Mucosa of rectum (tissue), 2 donors: ENCODE results near the gene KIAA1191.

Source experiments
- H3K27ac ChIP-seq, 2 donors: one replicate each; pipeline ENCODE4 v1.7.0; 2013; ENCODE audit warnings: inconsistent platforms in 2 of 2, low read depth in 2 of 2, low read length in 2 of 2
- H3K27me3 ChIP-seq, 2 donors: one replicate each; pipeline ENCODE4 v1.7.0; 2013; ENCODE audit warnings: low read length in 2 of 2; ENCODE audit not compliant: control insufficient read depth in 2 of 2, insufficient read depth in 2 of 2
- H3K36me3 ChIP-seq, 2 donors: one replicate each; pipeline ENCODE4 v1.7.0; 2013; ENCODE audit warnings: low read length in 2 of 2; ENCODE audit not compliant: control insufficient read depth in 2 of 2, insufficient read depth in 2 of 2
- H3K4me1 ChIP-seq, 2 donors: one replicate each; pipeline ENCODE4 v1.7.0; 2013; ENCODE audit warnings: low read length in 2 of 2, mild to moderate bottlenecking in 1 of 2; ENCODE audit not compliant: control insufficient read depth in 2 of 2, insufficient read depth in 2 of 2
- H3K4me3 ChIP-seq, 2 donors: one replicate each; pipeline ENCODE4 v1.7.0; 2013; ENCODE audit warnings: low read length in 2 of 2
- H3K9ac ChIP-seq, 2 donors: one replicate each; pipeline ENCODE4 v1.7.0; 2013; ENCODE audit warnings: low read length in 2 of 2, low read depth in 1 of 2, mild to moderate bottlenecking in 1 of 2
- H3K9me3 ChIP-seq, 2 donors: one replicate each; pipeline ENCODE4 v1.7.0; 2013; ENCODE audit warnings: low read length in 2 of 2; ENCODE audit not compliant: control insufficient read depth in 2 of 2
- donor health status: healthy.
- donor health status: Normal muscosa, but diverticular disease.

KIAA1191 gene

DNA sequence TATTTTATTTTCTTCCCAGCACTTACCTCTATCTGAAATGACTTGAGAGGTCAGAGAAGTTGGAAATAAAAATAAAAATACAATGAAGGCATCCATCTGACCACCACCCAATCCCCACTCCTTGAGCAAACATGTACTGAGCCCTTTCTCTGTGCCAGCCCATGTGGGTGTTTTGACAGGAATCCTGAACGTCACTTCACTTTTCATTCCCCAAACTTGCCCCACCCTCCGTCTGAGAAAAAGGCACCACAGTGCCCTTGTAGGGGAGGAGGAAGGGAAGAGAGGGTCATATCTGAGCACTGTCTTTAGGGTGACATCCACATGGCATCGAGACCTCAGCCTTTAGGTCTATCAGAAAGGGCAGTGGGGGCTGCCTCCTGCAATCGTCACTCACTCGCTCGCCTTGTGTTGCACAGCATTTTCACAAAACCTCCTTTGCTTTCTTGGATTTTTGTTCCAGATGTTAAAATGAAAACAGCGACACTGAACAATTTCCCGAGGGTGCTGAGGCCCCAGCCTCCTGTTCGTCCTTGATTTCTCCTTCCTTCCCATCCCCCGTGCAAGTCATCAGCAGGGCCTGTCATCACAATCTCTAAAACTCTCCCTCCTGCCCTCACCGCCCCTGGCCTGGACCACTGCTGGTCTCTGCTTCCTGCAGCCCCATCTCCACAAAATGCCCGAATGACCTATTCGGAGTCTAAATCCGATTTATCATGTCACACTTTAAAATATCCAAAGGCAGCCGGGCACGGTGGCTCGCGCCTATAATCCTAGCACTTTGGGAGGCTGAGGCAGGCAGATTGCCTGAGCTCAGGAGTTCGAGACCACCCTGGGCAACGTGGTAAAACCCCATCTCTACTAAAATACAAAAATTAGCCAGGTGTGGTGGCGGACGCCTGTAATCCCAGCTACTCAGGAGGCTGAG is 40.0 kb upstream of the KIAA1191 start:
- H3K36me3 ChIP-seq, result peaks cover 9 to 17% of the 10 kb centered on the region in 2 donors
- H3K4me3 ChIP-seq, result no peak overlapping the region

DNA sequence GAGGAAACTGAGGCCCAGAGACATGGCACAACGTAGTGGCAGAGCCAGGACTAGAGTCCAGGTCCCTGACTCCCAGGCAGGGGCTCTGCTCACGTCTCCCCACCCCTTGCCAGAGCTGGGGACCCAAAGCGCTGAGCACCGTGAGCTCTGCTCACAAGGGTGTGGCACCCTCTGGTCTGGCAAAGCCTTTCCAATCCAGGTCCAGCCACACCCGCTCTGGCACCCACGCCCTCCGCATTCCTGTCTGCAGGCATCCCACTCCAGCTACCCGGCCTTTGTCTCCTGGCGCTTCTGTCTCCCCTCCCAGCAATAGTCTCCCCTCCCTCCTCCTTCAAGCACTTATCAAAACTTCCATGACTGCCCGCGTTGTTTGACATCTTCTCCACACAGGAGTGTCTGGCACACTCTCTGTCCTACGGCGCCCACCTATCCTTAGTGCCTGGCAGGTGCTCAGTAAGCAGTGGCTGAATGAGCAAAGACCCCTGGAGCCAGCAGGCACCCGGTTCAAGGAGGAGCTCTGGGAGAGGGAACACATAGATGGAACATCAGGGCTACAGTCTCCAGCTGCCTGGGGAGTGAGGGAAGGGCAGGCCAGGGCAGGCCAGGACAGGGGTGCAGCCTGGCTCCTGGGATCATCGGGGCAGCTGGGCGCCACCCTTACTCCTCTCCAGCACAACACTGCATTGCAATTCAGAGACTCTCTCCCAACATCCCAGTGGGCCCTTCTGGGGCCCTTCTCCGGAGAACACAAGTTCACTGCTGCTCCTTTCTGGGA is 39.0 kb upstream of the KIAA1191 start:
- peak overlapping the region in 1 of 2 donors; percentile 4 for H3K4me3 ChIP-seq
- H3K27ac ChIP-seq, result peak overlapping the region; percentile 86 to 91
- H3K4me1 ChIP-seq, result peaks cover 34 to 51% of the 10 kb centered on the region in 2 donors
- no peaks in the 10 kb centered on the region for H3K9me3 ChIP-seq
- no peaks in the 10 kb centered on the region for H3K27me3 ChIP-seq
- peaks cover 15 to 18% of the 10 kb centered on the region in 2 donors for H3K36me3 ChIP-seq
- peak overlapping the region; percentile 52 to 65 for H3K9ac ChIP-seq

More for the DNA sequence above, 40.0 kb upstream of the KIAA1191 start:
- peaks cover 42 to 61% of the 10 kb centered on the region in 2 donors for H3K4me1 ChIP-seq
- peak overlapping the region in 1 of 2 donors; percentile 65 for H3K9ac ChIP-seq
- H3K27me3 ChIP-seq, result no peaks in the 10 kb centered on the region
- no peaks in the 10 kb centered on the region for H3K9me3 ChIP-seq
- peak overlapping the region; percentile 86 to 91 for H3K27ac ChIP-seq

DNA sequence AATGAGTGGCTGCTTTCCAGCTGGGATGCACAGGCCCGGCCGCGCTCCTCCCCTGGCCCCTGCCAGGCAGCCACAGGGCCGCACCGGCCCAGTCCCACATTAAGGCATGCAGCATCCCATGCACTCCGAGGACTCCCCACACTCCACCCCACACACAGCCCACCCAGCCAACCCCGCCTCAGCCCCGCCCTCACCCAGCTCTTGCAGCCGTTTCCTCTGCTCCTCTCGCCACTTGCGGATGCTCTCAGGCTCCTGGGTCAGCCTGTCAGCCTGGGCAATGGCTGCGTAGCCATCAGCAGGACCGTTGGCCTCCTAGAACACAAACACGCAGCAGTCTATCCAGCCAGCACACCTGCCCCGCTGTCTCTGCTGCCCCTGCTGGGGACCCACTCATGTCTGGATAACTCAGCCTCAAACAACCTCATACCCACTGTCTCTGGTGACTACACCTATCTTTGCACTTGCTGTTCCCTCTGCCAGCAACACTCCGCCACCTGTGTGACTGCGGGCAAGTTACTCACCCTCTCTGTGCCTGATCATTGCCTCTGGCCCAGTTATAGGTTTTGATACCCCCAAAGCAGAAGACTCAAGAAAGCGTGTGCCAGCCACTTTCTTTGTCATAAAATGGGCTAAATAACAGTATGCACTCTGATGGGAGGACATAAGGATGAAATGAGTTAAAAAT is 36.3 kb upstream of the KIAA1191 start:
- H3K27ac ChIP-seq, result no peak overlapping the region
- H3K9ac ChIP-seq, result no peak overlapping the region
- H3K27me3 ChIP-seq, result no peaks in the 10 kb centered on the region
- peaks cover 33 to 34% of the 10 kb centered on the region in 2 donors for H3K36me3 ChIP-seq
- peaks cover 20 to 27% of the 10 kb centered on the region in 2 donors for H3K4me1 ChIP-seq
- no peak overlapping the region for H3K4me3 ChIP-seq
- no peaks in the 10 kb centered on the region for H3K9me3 ChIP-seq

DNA sequence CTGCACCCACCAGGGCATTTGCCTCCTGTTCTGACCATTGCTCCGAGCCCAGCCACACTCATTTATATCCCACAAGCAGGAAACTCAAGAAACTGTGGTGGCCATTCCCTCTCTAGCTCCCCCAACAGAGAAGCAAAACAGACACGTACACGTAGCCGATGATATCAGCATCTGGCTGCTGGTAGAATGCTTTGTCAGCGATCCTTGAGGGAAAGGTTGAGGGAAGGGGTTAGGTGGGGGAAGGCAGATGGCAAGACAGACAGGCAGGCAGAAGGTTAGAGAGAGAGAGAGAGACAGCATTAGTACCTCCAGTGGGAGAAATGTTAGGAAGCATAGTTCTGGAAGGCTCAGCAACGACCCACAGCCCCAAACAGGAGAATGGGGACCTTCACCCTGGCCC is 34.8 kb upstream of the KIAA1191 start:
- no peak overlapping the region for H3K9ac ChIP-seq
- H3K4me3 ChIP-seq, result no peak overlapping the region
- no peaks in the 10 kb centered on the region for H3K9me3 ChIP-seq
- H3K27me3 ChIP-seq, result no peaks in the 10 kb centered on the region
- H3K36me3 ChIP-seq, result peaks cover 42 to 48% of the 10 kb centered on the region in 2 donors
- H3K27ac ChIP-seq, result no peak overlapping the region
- H3K4me1 ChIP-seq, result peaks cover 11 to 14% of the 10 kb centered on the region in 2 donors

DNA sequence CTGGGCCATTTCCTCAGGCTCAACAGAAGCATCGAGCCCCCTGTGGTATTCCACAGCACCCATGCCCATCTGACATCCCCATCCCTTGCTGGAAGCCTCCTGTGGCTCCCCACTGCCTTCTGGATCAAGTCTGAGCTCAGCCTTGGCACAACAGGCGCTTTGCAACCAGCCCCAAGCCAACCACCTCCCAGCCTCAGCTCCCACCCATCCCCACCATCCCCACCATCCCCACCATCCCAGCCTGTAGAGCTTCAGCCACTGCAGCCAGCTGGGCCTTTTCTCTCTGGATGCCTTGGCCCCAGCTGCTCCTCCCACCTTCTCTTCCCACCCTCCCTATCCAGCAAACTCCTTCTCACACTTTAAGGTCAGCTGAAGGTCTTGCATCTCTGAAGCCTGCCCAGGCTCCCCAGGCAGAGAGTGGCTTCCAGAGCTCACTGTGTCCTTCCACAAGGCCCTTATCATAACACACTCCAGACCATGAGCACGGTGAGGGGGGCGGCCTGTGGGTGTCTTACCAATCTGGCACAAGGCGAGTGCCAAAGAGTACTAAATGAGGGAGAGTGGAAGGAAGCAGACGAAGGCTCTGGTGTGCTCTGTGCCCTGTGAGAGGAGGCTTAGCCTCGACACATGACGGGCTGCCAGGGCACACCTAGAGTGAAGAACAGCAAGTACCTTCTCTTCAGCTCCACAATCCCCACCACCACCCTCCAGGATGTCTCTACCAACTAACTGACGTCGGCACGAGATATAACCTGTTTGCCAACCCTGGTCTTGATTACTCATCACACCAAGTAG is 33.5 kb upstream of the KIAA1191 start:
- Histone ChIP-seq H3K9ac (no peak overlapping the region), H3K27me3 (no peaks in the 10 kb centered on the region), H3K27ac (no peak overlapping the region), H3K9me3 (no peaks in the 10 kb centered on the region), H3K36me3 (peaks cover 48 to 55% of the 10 kb centered on the region in 2 donors), H3K4me3 (no peak overlapping the region), H3K4me1 (peaks cover 0 to 1% of the 10 kb centered on the region in 2 donors)

DNA sequence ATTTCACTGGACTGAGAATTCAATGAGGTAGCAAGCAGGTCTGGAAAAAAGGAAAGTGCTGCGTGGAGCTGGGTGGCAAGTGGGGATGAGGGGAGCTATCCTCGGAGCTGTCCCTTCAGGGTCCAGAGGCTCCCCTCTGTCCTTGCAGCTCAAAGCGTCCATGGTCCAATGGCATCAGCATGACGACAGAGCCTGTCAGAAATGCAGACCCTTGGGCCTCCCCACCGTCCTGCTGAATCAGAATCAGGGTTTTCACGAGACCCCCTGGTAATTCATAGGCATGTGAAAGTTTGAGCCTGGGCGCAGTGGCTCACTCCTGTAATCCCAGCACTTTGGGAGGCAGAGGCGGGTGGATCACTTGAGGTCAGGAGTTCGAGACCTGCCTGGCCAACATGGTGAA is 32.5 kb upstream of the KIAA1191 start:
- Histone ChIP-seq H3K36me3 (peaks cover 48 to 54% of the 10 kb centered on the region in 2 donors), H3K4me3 (no peak overlapping the region), H3K27ac (no peak overlapping the region), H3K27me3 (no peaks in the 10 kb centered on the region), H3K4me1 (peaks cover 4 to 7% of the 10 kb centered on the region in 2 donors), H3K9ac (no peak overlapping the region), H3K9me3 (no peaks in the 10 kb centered on the region)

DNA sequence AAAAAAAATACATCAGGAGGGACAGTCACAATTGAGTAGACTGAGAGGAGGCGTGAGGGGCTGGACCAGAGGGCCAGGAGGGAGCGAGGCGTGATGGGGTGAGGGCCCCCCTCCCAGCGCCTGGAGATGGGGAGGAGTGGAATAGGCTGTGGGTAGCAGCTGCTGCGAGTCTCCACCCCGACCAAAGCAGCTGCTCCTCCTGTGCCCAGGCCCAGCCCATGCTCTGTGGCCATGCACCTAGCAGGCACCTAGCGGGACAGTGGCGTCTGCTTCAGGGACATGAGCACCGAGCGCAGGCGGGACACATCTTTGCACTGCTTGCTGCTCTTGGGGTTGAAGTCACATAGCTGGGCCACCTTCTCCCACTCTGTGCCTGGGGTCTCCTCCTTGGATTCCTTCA is 31.0 kb upstream of the KIAA1191 start:
- Histone ChIP-seq H3K27ac (no peak overlapping the region), H3K9ac (no peak overlapping the region), H3K27me3 (no peaks in the 10 kb centered on the region), H3K9me3 (no peaks in the 10 kb centered on the region), H3K36me3 (peaks cover 45 to 47% of the 10 kb centered on the region in 2 donors), H3K4me3 (no peak overlapping the region), H3K4me1 (peaks cover 11 to 14% of the 10 kb centered on the region in 2 donors)

DNA sequence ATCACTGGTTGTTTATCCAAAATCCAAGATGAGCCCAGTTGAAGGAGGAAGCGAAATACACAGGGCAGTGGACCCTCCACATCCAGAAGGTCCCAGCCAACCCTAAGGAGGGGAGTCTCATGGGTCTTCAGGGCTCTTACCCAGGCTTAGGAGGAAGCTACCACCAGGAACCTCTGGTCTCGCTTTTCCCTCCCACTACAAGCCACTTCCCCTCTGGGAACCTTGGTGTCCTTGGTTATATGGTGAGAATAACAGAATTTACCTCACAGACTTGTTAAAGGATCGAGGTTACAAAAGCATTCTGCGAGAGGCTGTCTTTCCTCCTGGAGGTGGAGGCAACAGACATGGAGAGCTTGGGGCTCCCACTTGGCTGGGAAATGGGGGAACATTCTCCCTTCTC is 30.4 kb upstream of the KIAA1191 start:
- H3K4me1 ChIP-seq, result peaks cover 14 to 17% of the 10 kb centered on the region in 2 donors
- H3K9me3 ChIP-seq, result no peaks in the 10 kb centered on the region
- no peaks in the 10 kb centered on the region for H3K27me3 ChIP-seq
- H3K27ac ChIP-seq, result peak overlapping the region in 1 of 2 donors; percentile 26
- H3K9ac ChIP-seq, result no peak overlapping the region
- peaks cover 43 to 47% of the 10 kb centered on the region in 2 donors for H3K36me3 ChIP-seq
- H3K4me3 ChIP-seq, result no peak overlapping the region

DNA sequence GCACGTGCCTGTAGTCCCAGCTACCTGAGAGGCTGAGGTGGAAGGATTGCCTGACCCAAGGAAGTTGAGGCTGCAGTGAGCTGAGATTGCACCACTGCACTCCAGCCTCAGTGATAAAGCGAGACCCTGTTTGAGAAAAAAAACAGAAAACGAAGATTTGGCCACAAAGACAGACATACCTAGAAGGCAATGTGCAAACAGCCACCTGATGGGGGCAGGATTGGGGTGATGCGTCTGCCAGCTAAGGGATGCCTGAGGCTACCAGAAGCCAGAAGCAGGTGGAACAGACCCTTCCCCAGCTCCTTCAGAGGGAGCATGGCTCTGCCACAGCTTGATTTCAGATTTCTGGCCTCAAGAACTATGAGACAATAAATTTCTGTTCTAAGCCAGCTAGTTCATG is 29.9 kb upstream of the KIAA1191 start:
- Histone ChIP-seq H3K9me3 (no peaks in the 10 kb centered on the region), H3K4me3 (no peak overlapping the region), H3K9ac (no peak overlapping the region), H3K4me1 (peaks cover 14 to 21% of the 10 kb centered on the region in 2 donors), H3K27me3 (no peaks in the 10 kb centered on the region), H3K27ac (peak overlapping the region in 1 of 2 donors; percentile 26), H3K36me3 (peaks cover 37 to 44% of the 10 kb centered on the region in 2 donors)
